ENCODE measurements around the gene C11orf71.

The C11orf71 gene, protein sequence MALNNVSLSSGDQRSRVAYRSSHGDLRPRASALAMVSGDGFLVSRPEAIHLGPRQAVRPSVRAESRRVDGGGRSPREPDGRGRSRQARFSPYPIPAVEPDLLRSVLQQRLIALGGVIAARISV

DNA sequence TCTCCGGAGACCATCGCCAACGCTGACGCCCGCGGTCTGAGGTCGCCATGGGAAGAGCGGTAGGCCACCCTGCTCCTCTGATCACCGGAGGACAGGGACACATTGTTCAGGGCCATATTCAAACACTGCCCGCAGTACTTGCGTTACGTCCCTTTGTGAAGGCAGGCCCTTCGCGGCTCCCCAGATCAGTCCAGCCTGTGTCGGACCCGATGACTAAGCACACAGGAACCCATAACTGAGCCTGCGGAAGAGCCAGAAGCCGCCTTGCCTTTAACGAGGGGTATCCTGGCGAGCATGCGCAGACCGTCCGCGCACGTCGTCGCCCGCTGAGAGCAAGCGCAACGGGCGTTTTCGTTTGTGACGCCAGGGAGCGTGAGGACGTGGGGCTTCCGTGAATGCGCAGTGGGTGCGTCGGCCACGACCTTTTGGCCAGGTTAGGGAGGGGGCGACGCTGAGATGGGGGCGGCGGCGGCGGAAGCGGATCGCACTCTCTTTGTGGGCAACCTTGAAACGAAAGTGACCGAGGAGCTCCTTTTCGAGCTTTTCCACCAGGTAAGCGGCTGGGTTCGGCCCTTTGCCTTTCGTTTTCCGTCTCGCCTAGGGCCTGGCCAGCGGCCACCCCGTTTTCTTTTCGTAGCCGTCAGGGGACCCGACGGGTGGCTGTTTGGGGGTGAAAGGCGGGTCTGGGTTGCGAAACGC lies at the start of gene C11orf71, which contains the start of gene RBM7:
TSS of gene C11orf71 (minus strand) at position 296 of the 699 bp plus-strand sequence. CDS start at position 116, 180 bp downstream.
TSS of gene RBM7 (plus strand) at position 451 of the 699 bp plus-strand sequence. CDS start at position 457, 6 bp downstream.
- peak; percentile 97 for DNase-seq (ENCODE audit: low read depth)

DNA sequence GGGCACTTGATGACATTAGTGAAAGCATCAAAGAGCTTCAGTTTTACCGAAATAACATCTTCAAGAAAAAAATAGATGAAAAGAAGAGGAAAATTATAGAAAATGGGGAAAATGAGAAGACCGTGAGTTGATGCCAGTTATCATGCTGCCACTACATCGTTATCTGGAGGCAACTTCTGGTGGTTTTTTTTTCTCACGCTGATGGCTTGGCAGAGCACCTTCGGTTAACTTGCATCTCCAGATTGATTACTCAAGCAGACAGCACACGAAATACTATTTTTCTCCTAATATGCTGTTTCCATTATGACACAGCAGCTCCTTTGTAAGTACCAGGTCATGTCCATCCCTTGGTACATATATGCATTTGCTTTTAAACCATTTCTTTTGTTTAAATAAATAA lies 49.5 kb upstream of the C11orf71 start:
- no peak for DNase-seq (ENCODE audit: low read depth)

DNA sequence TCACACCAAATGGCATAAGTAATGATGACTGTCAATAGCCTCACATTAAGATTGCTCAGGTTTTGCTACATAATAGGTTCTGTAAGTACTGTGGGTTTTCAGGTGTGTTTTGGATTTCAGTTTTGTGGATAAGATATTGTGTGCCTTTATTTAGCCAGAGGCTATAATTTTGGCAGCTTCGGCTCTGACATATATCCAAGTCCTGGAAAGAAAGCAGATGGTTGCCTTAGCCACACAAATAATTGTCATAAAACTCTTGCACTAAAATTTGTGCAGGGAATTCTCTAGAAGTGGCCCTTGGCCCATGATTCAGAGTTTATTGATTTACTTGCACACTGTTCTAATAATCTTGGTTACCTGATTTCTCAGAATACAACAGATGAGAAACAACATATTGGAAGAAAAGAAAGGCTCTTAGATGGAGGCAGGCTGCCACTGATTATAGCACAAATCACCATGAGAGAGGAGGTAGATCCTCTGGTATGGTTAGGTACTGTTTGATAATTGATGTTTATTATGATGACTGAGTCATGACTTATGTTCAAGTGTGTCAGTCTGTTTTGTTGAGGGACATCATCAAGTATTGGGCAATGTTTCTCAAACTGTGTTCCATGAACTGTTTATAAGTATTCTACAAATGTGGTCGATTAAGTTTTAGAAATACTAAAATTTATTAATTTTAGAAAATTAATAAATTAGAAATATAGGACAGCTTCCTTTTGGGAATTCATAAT lies 48.6 kb upstream of the C11orf71 start:
- DNase-seq (ENCODE audit: low read depth) = no peak

DNA sequence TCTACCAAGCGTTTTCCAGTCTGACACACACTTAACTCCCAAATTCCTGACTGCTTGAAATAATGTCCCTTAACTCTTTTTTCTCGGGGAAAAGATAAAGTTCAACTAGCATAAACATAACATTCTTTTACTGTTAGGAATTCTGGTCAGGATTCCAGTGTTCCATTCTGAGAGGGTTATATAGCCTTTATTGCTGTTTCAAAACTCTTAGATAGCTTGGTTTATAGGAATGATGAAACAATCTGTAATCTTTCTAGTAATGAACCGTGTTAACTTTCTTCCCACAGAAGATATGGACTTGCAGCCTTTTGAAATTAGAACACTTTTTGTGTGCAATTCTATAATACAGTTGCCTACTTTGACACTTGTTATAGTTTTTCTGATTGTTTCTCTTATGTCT lies 47.6 kb upstream of the C11orf71 start:
- DNase-seq (ENCODE audit: low read depth) = no peak

DNA sequence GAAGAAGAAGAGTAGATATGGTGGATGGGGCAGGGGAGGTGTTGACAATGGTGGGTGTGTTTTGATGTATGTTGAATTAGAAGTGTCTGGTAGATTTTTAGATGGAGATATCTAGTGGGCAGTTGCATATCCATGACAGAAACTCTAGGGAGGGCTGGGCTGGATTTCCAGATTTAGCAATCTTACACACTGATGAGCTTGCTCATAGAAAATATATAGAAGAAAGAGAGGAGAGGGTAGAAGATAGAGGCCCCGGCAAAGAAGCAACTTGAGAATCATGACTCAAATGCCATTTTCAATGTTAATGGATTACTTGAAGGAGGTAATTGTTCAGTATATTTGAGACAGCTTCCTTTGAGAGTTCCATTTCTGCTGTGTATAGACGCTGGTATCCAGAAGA lies 47.1 kb upstream of the C11orf71 start:
- DNase-seq (ENCODE audit: low read depth) = no peak

DNA sequence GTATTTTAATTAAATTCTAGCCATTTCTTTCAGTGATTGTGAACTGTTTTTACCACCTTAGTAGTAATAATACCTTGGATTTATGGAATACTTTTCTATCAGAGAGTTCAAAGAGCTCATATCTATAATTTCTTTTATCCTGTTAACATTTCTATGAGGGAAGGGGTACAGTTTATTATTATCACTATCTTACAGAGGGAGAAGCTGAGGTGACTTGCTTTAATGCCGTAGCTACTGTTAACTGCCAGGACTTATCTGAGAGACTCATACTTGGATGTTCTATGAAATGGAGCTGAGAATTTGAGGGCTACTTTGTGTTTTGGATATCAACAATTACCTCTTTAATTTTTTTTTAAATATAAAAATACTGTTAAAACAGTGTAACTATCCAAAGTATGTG lies 42.2 kb upstream of the C11orf71 start:
- DNase-seq (ENCODE audit: low read depth) = no peak

DNA sequence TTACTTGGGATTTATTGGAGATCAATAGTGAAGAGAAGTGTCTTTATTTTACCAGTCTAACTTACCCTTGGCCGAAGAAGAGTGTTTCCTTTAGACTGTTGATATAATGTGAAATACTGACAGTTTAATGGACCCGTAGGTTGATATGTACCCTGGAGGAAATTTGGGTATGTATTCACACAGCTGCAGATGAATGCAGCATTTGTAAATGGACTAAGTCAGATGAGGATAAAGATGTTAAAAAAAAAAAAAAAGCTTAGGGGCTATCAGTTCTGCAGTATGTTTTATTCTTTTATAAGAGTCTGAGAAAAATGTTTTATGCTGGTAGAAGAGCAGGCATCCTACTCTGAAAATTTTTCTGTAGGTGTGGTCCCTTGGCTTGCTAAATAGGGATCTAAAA lies 41.6 kb upstream of the C11orf71 start:
- DNase-seq (ENCODE audit: low read depth) = no peak

DNA sequence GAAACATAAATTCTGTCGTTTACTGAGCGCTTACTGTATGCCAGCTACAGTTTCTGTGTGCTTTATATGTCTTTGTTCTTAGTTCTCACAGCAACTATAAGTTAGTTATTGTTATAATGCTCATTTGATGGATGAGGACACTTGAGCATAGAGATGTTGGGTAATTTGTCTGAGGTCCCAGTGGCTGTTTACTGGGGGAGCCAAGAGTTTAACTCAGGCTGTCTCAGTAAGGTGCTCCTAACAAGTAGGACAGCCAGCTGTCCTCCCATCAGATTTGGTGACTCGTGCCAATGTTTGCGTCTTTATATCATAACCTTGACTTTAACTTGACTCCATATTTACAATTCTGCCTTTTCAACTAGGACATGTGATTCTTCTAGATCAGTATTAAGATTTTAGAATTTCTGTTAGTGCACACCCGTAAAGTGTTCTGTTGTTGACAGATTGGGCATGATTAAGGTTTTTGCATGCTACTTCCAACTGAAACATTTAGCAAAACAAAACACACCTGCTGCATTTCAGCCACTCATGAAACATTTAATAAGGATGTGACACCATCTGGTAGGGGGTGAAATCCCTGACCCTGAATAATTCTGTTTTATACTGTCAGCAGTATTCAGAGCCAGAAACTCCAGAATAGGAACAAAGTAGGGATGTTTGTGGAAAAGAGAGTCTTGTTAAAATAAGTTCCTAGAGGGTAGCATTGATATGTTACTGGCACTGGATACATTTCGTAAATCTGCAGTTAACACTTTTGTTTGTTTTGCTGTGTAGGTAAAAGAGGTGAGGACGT lies 40.9 kb upstream of the C11orf71 start:
- no peak for DNase-seq (ENCODE audit: low read depth)

DNA sequence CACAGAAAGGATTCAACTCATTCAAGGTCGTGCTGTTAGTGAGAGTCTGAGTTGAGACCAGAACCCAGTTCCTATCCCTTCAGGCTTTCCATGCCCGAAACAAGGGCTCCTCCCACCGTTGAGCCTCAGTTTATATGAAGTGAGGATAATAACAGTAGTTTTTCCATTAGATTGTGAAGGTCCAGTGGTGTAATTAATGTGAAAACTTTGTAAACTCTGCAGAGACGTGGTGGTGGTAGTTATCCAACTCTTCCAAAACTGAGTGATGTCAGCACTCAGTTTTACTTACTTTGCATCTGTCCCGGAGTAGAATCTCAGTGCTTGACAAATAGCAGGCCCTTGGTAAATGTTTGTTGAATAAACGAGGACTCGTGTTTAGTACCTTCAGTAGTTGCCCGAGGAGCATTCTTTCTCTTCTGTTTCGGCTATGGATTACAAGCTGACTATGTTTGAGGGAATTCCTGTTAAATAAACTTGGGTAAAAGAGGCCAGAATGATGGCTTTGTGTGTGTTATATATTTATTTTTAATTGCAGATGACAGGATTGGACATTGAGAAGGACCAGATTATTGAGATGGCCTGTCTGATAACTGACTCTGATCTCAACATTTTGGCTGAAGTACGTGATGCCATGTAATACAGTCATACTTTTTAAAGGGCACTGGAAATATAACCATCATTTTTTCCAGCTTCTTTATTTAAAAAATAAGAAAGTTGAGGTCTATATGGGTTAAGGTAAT lies 40.0 kb upstream of the C11orf71 start:
- no peak for DNase-seq (ENCODE audit: low read depth)

DNA sequence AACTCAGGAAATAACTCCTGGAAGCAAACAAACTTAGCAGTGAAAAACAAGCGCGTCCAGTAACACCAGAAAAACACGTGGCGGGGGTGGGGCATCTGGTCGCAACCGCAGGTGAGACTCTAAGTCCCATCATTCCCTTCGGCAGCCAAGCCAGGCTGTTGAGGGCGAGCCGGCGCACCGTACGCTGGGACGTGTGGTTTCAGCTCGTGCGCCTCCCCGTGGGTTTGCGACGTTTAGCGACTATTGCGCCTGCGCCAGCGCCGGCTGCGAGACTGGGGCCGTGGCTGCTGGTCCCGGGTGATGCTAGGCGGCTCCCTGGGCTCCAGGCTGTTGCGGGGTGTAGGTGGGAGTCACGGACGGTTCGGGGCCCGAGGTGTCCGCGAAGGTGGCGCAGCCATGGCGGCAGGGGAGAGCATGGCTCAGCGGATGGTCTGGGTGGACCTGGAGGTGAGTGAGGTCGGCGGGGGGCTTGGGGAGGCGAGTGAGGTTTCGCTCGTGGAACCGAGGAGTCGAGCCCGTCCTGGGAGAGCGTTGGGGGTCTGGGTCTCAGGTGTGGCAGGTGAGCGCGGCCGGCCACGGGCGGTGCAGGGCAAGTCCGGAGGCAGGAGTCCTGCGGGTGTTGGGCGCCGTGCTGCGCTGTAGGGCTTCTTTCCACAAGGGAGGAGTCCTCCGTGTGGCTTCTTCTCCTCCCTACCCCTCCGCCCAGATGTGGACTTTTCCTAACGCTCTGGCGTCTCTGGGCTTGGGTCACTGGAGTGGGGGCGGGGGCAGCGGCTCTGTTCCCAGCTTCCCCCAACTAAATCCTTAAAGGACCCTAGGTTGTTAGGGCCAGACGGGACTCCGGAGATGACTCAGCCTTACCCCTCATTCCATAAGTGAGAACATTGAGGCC lies 39.2 kb upstream of the C11orf71 start, which contains the start of gene REXO2:
TSS of gene REXO2 (plus strand) at position 239 of the 892 bp plus-strand sequence. CDS start at position 301, 62 bp downstream.
- peak; percentile 90 for DNase-seq (ENCODE audit: low read depth)

DNA sequence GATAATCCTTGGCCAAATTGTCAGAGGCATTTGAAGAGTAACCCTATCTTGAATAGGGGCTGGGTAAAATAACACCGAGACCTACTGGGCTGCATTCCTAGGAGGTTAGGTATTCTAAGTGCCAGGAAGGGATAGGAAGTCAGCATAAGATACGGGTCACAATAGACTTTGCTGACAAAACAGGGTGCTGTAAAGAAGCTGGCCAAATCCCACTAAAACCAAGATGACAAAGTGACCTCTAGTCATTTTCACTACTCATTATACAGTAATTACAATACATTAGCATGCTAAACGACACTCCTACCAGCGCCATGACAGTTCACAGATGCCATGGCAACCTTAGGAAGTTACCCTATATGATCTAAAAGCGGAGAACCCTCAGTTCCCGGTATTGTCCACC lies 38.0 kb upstream of the C11orf71 start:
- DNase-seq (ENCODE audit: low read depth) = no peak

DNA sequence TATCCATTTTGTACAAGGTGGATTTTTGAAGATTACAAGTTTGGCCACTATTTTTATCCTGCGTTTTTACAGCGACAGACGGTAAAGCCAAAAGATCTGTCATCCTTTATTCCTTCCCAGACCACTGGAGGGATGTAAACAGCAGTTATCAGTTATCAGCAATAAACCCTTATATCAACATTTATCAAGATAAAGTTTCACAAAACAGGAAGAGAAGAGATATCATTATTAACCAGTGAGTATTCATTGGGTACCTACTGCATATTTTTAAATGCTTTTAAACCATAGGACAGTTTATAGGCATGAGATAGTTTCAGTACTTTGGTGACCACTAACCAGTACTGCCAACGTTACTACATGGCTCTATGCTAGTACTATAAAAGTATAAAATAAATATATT lies 33.1 kb upstream of the C11orf71 start:
- DNase-seq (ENCODE audit: low read depth) = no peak

DNA sequence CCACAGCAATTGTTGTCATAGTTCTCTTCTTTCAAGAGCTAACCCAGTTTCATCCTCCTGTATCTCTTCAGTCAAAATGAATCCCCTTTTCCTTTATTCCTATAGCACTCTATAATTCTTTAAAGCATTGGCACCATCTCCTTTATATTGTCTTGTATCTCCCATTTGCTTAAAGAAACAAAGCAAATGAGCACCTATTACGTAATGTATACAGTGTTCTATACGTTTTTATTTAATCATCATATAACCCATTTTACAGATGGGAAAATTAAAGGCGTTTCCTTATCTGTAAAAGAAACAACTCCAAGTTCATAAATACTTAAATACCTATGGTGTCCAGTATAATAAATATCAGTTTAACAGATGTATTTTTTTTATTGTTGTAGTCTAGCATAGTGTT lies 32.6 kb upstream of the C11orf71 start:
- no peak for DNase-seq (ENCODE audit: low read depth)

DNA sequence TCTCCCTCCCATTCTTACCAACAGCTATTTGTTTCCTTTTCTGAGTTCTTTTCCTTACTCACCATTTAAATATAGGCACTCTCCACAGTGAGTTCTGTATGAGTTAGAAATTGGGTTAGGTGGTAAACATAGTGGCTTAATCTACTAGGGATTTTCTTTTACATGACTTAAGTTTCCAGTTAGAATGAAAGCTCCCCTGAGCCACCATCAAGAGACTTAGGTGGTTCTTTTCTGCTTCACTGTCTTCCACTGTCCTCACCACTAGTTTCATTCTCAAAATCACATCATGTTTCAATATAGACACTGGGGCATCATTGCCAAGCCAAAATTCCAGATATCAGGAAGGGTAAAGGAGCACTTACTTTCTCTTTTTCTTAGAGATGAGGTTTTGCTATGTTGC lies 30.0 kb upstream of the C11orf71 start:
- DNase-seq (ENCODE audit: low read depth) = no peak

DNA sequence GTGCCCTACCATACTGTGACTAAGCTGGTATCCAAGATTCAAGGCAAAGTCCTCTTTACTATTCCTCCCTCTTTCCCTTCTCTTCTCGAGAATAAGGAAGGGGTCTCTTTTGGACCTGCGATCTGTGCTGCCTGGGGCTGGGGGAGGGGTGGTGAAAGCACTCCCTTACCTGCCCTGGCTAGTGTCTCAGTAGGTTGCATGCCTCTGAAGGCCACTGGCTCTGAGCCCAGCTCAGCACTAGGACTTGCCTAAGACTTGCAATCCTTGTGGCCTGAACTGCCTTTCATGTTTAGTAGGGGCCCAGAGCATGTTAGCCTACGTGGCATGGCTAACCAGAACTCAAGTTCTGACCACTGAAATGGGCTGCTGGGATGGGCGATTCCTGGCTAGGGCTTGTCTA lies 26.0 kb upstream of the C11orf71 start:
- DNase-seq (ENCODE audit: low read depth) = no peak

DNA sequence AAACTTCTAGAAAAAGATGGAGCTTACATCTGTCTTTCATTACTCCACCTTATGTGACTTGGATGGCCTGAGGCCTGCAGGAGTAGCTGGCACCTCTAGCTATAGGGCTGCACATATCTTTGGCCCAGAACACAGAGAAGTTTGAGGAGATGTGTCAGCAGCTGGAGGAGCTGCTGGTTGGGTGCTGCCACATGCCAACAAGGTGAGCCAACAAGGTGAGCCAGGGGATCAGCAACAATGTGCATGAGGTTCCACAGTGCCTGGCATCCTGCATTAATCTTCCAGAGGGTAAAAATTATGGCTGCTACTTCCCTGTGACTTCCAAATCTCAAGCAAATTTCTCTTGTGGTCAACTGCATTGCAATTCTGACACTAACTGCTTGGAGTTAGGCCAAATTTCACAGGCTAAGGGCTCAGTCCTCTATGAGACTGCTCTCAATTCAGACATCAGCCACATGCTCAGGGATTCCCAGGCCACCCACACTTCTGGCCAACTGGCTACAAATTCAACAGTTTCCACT lies 16.2 kb upstream of the C11orf71 start:
- DNase-seq (ENCODE audit: low read depth) = no peak

DNA sequence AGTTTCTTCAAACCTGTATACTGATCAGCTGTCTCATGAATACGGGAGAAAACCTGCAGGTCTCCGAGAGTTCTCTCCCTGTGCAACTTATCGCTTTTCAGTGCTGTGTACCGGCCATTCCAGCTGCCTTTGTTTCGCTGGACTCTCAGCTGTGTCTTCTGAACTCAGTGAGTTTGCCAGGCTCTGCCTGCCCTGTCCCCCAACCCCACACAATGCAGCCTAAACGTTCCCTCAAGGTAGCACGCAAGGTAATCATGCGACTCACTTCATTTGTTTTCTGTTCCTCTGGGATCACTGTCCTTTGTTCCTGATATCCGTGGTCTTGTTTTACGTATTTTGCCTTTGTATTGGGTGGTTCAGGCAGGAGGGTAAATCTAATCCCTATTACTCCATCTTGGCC lies 13.6 kb upstream of the C11orf71 start:
- DNase-seq (ENCODE audit: low read depth) = no peak

DNA sequence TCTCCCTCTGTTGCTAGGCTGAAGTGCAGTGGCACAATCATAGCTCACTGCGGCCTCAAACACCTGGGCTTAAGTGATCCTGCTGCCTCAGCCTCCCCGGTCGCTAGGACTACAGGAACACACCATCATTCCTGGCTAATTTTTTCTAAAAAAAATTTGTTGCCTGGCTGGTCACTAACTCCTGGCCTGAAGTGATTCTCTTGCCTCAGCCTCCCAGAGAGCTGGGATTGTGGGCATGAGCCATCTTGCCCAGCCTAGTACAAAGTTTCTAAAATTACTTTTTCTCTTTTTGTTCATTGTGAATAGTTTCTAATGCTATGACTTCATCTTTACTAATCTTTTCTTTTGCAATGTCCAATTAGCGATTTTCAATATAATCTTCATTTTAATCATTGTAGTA lies 12.6 kb upstream of the C11orf71 start:
- no peak for DNase-seq (ENCODE audit: low read depth)

DNA sequence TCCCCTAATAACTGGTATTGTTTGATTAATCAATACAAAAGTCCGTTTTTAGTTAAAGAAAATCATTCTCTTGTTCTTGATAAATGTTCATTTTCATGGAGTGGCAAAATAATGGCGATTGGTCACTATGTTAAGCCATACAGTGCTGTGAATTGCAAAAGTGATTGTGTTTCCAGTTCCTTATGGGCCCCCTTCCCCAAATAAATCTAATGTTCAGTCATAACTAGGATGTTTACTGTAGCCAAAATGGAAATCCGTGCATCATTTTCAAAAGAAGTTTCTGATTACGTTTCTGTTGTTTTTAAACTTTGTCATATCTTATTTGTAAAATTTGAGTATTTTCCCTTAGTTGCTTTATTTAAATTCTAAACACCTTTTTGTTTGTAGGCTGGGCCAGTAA lies 1.0 kb upstream of the C11orf71 start:
- no peak for DNase-seq (ENCODE audit: low read depth)

DNA sequence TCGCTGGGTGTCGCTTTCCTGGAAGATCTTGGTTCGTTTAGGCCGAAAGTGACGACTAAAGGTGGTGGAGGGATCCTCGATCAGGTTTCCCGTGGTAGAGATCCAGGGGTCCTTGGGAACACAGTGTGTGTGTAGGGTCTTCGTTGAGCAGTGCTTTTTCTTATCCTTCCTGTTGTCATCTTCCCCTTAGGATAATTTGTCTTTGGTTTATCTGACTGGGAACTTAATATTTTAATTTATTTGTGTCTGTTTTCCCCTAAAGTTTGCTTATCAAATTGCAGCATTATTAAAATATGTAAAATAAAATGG lies 558 bp upstream of the C11orf71 start:
- no peak for DNase-seq (ENCODE audit: low read depth)
